Keratinocyte (primary cell): Measurements from ENCODE around the gene A4GALT. TPM values are rescaled to one million over a fixed set of nuclear protein-coding genes. Genes with fewer than 3 reads are reported as not detected.

Source experiments
- DNase-seq: peaks from one replicate; pipeline ENCODE4 v3.0.0-alpha.2; 2011; ENCODE audit warnings: low read depth, missing footprints, low spot score
- FAIRE-seq: peaks from 2 replicates; lab custom pipeline; 2011; peaks lifted over from hg19 to GRCh38; lab: Jason Lieb, UNC
- H2AFZ ChIP-seq: 2 replicates; pipeline ENCODE4 v1.6.0; 2012; ENCODE audit warnings: low read length, control low read depth, inconsistent platforms; ENCODE audit not compliant: control insufficient read depth
- H3K27ac ChIP-seq: 2 replicates; pipeline ENCODE4 v1.5.1; 2011; ENCODE audit warnings: low read length; ENCODE audit not compliant: control insufficient read depth, insufficient read depth
- H3K27me3 ChIP-seq: 3 replicates; pipeline ENCODE4 v1.6.0; 2011; ENCODE audit warnings: low read length; ENCODE audit not compliant: control insufficient read depth, insufficient read depth; ENCODE audit errors: extremely low read depth
- H3K36me3 ChIP-seq, 2 experiments: 2 replicates in 1 of 2; 3 replicates in 1 of 2; pipeline ENCODE4 v1.5.1; 2011; ENCODE audit warnings: low read length in 2 of 2, mild to moderate bottlenecking in 1 of 2; ENCODE audit not compliant: control insufficient read depth in 2 of 2, insufficient read depth in 2 of 2; ENCODE audit errors: extremely low read depth in 1 of 2
- H3K4me1 ChIP-seq: 3 replicates; pipeline ENCODE4 v1.5.1; 2011; ENCODE audit warnings: low read length; ENCODE audit not compliant: control insufficient read depth, insufficient read depth; ENCODE audit errors: extremely low read depth
- H3K4me2 ChIP-seq: 3 replicates; pipeline ENCODE4 v1.6.0; 2011; ENCODE audit warnings: low read depth, low read length; ENCODE audit not compliant: control insufficient read depth, insufficient read depth; ENCODE audit errors: extremely low read depth
- H3K4me3 ChIP-seq, 3 experiments: fragments of 200-600 bp in 1 of 3; sonication (generic) in 1 of 3; 2 replicates in 2 of 3; 3 replicates in 1 of 3; pipeline ENCODE4 v1.5.1; 2011 to 2016; ENCODE audit warnings: low read length in 3 of 3, mild to moderate bottlenecking in 3 of 3, control low read depth in 2 of 3, inconsistent platforms in 1 of 3, low read depth in 1 of 3, mixed read lengths in 1 of 3, mixed run types in 1 of 3, moderate library complexity in 1 of 3; ENCODE audit not compliant: control insufficient read depth in 2 of 3, insufficient read depth in 2 of 3; ENCODE audit errors: extremely low read depth in 1 of 3
- H3K79me2 ChIP-seq: 2 replicates; pipeline ENCODE4 v1.6.0; 2012; ENCODE audit warnings: low read length; ENCODE audit not compliant: control insufficient read depth, insufficient read depth
- H3K9ac ChIP-seq: 3 replicates; pipeline ENCODE4 v1.6.0; 2011; ENCODE audit warnings: low read length; ENCODE audit not compliant: control insufficient read depth, insufficient read depth; ENCODE audit errors: extremely low read depth
- H3K9me1 ChIP-seq: 3 replicates; pipeline ENCODE4 v1.6.0; 2011; ENCODE audit warnings: low read length; ENCODE audit not compliant: control insufficient read depth, insufficient read depth; ENCODE audit errors: extremely low read depth
- H3K9me3 ChIP-seq: 2 replicates; pipeline ENCODE4 v1.5.1; 2012; ENCODE audit warnings: low read depth, low read length; ENCODE audit not compliant: control insufficient read depth
- H4K20me1 ChIP-seq: 3 replicates; pipeline ENCODE4 v1.6.0; 2011; ENCODE audit warnings: low read length; ENCODE audit not compliant: control insufficient read depth, insufficient read depth; ENCODE audit errors: extremely low read depth
- CTCF ChIP-seq, 3 experiments: IDR thresholded peaks in 1 of 3; conservative IDR thresholded peaks in 1 of 3; optimal IDR thresholded peaks in 1 of 3; 2 replicates in 2 of 3; 3 replicates in 1 of 3; pipeline versions ENCODE3 to v1.5.1; 2011; ENCODE audit warnings: low read length in 3 of 3, mild to moderate bottlenecking in 3 of 3, moderate library complexity in 2 of 3, control low read depth in 1 of 3, inconsistent platforms in 1 of 3; ENCODE audit not compliant: insufficient read depth in 2 of 3; ENCODE audit errors: extremely low read depth in 1 of 3
- EZH2 ChIP-seq: IDR thresholded peaks from one replicate; pipeline ENCODE4 v1.6.1; 2012; ENCODE audit warnings: inconsistent platforms, mild to moderate bottlenecking, low read length, moderate library complexity
- dilution Hi-C: fragments of 300-500 bp; cut with MboI; formaldehyde crosslinking; loops from one replicate; pipeline ENCODE4 v1.7.0; 2020; ENCODE audit warnings: low sequenced_read_pairs; ENCODE audit not compliant: extremely low pct_ligation_motif_present
- polyA plus RNA-seq, 5 experiments: library from polyadenylated mRNA; depleted of rRNA in 3 of 5; stranded (reverse) in 3 of 5; stranded (forward) in 1 of 5; unstranded in 1 of 5; fragments of >200 nt; gene quantifications; 1 replicate in 1 of 5; 2 replicates in 3 of 5; 3 replicates in 1 of 5; pipeline versions ENCODE4 v1.2.1 to v1.2.3, GENCODE V29; 2011 to 2012; ENCODE audit warnings: missing spikeins in 2 of 5, low read depth in 1 of 5, low replicate concordance in 1 of 5

A4GALT gene
- polyA plus RNA-seq, 1 donor (not counting 4 experiments of a cell fraction or from before 2014, with no cell fraction given), result 1.6 TPM

- Histone ChIP-seq H3K9me1 (no peaks in the 10 kb centered on the region), H3K27me3 (peaks cover 3% of the 10 kb centered on the region), H3K4me1 (peaks cover 7% of the 10 kb centered on the region), H3K79me2 (no peaks in the 10 kb centered on the region), H3K27ac (no peak overlapping the region), H3K4me3 (no peak overlapping the region), H3K36me3 (no peaks in the 10 kb centered on the region), H4K20me1 (no peaks in the 10 kb centered on the region), H2AFZ (no peak overlapping the region), H3K9ac (no peak overlapping the region), H3K4me2 (no peak overlapping the region), H3K9me3 (no peaks in the 10 kb centered on the region)
- TF ChIP-seq CTCF (optimal IDR thresholded peaks at IDR 0.05 in 1 of 3, IDR thresholded peaks at IDR 0.05 in 1 of 3, conservative IDR thresholded peaks at IDR 0.05 in 1 of 3; ENCODE audit: extremely low read depth in 1 of 3, insufficient read depth in 2 of 3, low read length in 3 of 3), result no peak
- TF ChIP-seq EZH2, result no peak
- dilution Hi-C loops, result no loop called here
- FAIRE-seq (no peak), DNase-seq (no peak)
Observed at GRCh38 chr22:42764895-42765363, 44.3 kb upstream of the A4GALT start.

GRCh38 chr22:42763965-42764480 lies 43.4 kb upstream of the A4GALT start:
- DNase-seq (no peak), FAIRE-seq (no peak)
- Histone ChIP-seq H3K4me3 (no peak overlapping the region), H3K36me3 (no peaks in the 10 kb centered on the region), H3K9me1 (no peaks in the 10 kb centered on the region), H3K9me3 (no peaks in the 10 kb centered on the region), H3K27ac (no peak overlapping the region), H3K9ac (no peak overlapping the region), H3K27me3 (peaks cover 3% of the 10 kb centered on the region), H3K4me2 (no peak overlapping the region), H3K79me2 (no peaks in the 10 kb centered on the region), H4K20me1 (no peaks in the 10 kb centered on the region), H3K4me1 (peaks cover 7% of the 10 kb centered on the region), H2AFZ (no peak overlapping the region)
- no peak for TF ChIP-seq CTCF (optimal IDR thresholded peaks at IDR 0.05 in 1 of 3, IDR thresholded peaks at IDR 0.05 in 1 of 3, conservative IDR thresholded peaks at IDR 0.05 in 1 of 3; ENCODE audit: extremely low read depth in 1 of 3, insufficient read depth in 2 of 3, low read length in 3 of 3)
- TF ChIP-seq EZH2, result no peak
- dilution Hi-C loops, result no loop called here
